ENCODE data around the gene AFDN.

Gene AFDN

GRCh38 chr6:167925026-167925425, 98.3 kb downstream of the AFDN start:
- DNase-seq (ENCODE audit: low read depth), result no peak

- no peak for DNase-seq (ENCODE audit: low read depth)
Measured at GRCh38 chr6:167927246-167927645, 100.5 kb downstream of the AFDN start.

GRCh38 chr6:167928111-167928510, 101.4 kb downstream of the AFDN start:
- DNase-seq (ENCODE audit: low read depth), result no peak

- DNase-seq (ENCODE audit: low read depth), result peak; percentile 77
Measured at GRCh38 chr6:167930295-167930694, 103.6 kb downstream of the AFDN start.

- peak; percentile 70 for DNase-seq (ENCODE audit: low read depth)
Measured at GRCh38 chr6:167932468-167933276, 106.0 kb downstream of the AFDN start.

- DNase-seq (ENCODE audit: low read depth), result no peak
Measured at GRCh38 chr6:167933290-167933689, 106.6 kb downstream of the AFDN start.

GRCh38 chr6:167933847-167934246, 107.1 kb downstream of the AFDN start:
- no peak for DNase-seq (ENCODE audit: low read depth)

GRCh38 chr6:167934426-167934864, 107.7 kb downstream of the AFDN start:
- DNase-seq (ENCODE audit: low read depth), result no peak

GRCh38 chr6:167936051-167936450, 109.3 kb downstream of the AFDN start:
- DNase-seq (ENCODE audit: low read depth), result no peak

- no peak for DNase-seq (ENCODE audit: low read depth)
Measured at GRCh38 chr6:167937301-167937700, 110.6 kb downstream of the AFDN start.

GRCh38 chr6:167937948-167938911, 111.5 kb downstream of the AFDN start:
- no peak for DNase-seq (ENCODE audit: low read depth)

- DNase-seq (ENCODE audit: low read depth), result no peak
Measured at GRCh38 chr6:167941822-167942221, 115.1 kb downstream of the AFDN start.

GRCh38 chr6:167944130-167944529, 117.4 kb downstream of the AFDN start:
- DNase-seq (ENCODE audit: low read depth), result no peak

GRCh38 chr6:167946007-167946406, 119.3 kb downstream of the AFDN start:
- no peak for DNase-seq (ENCODE audit: low read depth)

- DNase-seq (ENCODE audit: low read depth), result no peak
Measured at GRCh38 chr6:167946604-167947003, 119.9 kb downstream of the AFDN start.

- no peak for DNase-seq (ENCODE audit: low read depth)
Measured at GRCh38 chr6:167947716-167948115, 121.0 kb downstream of the AFDN start.

GRCh38 chr6:167948716-167949115, 122.0 kb downstream of the AFDN start:
- DNase-seq (ENCODE audit: low read depth), result no peak

- no peak for DNase-seq (ENCODE audit: low read depth)
Measured at GRCh38 chr6:167949121-167949684, 122.5 kb downstream of the AFDN start.

GRCh38 chr6:167951781-167952511, 125.2 kb downstream of the AFDN start:
- DNase-seq (ENCODE audit: low read depth), result no peak

- DNase-seq (ENCODE audit: low read depth), result no peak
Measured at GRCh38 chr6:167952512-167952859, 125.8 kb downstream of the AFDN start.

GRCh38 chr6:167953551-167953950, 126.8 kb downstream of the AFDN start:
- no peak for DNase-seq (ENCODE audit: low read depth)

GRCh38 chr6:167954151-167954550, 127.4 kb downstream of the AFDN start:
- no peak for DNase-seq (ENCODE audit: low read depth)
